ENCODE data around the gene NDRG2.

- TF ChIP-seq POLR2AphosphoS5 (IDR thresholded peaks at IDR 0.05; ENCODE audit: low read depth, low read length) (no peak), POLR2A (IDR thresholded peaks at IDR 0.05; ENCODE audit: low read depth, low read length) (no peak), TAF1 (IDR thresholded peaks at IDR 0.05; ENCODE audit: low read depth, low read length) (no peak), SPI1 (IDR thresholded peaks at IDR 0.05; ENCODE audit: low read depth, low read length) (no peak), POU2F2 (IDR thresholded peaks at IDR 0.05; ENCODE audit: low read depth, low read length) (no peak)
Observed at GRCh38 chr14:21003788-21004346, 21.0 kb downstream of the NDRG2 start.

All from GM12891 (cell line).